HG03378 (cell line): ENCODE data around the gene FAM47E.
"Not testable (repeated sequence)": the region's sequence is repeated elsewhere in the genome, so short reads cannot be mapped to it uniquely, and the experiment has no call there.

ENCODE experiments used
- ATAC-seq: cut with Tn5 transposase; IDR thresholded peaks from one replicate; pipeline ENCODE4 v1.9.1; 2021; ENCODE audit warnings: mild to moderate bottlenecking, moderate library complexity; ENCODE audit not compliant: unreplicated experiment

Gene FAM47E

DNA sequence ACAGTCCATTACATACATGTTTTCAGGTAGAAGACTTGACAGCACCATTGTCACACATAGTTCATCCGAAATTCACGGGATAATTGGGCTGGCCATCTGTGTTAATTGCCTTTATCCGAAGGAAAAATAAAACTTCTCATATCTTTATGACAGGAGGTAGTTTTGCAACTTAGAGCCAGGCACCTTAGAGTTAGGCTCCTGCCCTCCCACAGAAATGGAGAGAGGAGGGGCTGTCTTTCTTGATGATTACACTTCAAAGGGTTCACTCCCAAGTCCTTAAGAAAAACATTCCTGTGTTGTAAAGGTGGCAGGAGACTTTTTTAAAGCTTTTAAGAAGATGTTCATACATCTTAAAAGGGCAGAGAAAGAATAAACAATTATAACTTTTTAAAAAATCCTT lies 27.4 kb upstream of the FAM47E start:
- ATAC-seq: no peak

DNA sequence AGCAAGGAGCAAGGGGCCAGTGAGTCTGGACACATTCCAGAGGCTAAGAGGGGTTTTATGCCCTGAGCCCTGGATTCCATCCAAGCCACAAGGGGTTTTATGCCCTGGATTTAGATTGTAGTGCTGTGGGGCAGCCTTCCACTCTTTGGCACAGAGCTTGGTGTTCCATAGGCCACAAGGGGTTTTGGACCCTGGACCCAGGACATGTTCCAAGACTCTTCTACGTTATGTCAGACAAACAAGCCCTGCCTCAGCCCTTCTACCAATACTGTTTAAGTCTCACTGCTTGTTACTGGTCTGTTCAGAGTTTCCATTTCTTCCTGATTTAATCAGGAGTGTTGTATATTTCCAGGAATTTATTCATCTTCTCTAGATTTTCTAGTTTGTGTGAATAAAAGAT lies 25.1 kb upstream of the FAM47E start:
- ATAC-seq: no peak

DNA sequence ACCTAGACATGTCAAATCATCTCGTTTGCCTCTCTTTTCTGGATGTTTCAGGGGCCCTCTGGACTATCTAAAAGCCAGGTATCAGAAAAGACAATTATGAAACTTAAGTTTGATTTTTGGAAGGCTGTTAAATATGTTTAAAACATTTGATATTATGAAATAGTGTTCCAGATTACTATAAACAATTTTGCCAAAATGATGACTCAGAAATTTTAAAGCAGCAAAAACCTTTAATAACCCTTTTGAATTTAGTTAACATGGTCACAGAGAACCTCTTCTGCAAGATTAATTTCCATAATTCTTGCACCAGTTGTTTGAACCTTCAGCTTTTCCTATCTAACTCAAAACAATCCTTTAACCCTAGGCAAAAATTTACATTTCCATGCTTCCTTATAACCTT lies 18.8 kb upstream of the FAM47E start:
- no peak for ATAC-seq

DNA sequence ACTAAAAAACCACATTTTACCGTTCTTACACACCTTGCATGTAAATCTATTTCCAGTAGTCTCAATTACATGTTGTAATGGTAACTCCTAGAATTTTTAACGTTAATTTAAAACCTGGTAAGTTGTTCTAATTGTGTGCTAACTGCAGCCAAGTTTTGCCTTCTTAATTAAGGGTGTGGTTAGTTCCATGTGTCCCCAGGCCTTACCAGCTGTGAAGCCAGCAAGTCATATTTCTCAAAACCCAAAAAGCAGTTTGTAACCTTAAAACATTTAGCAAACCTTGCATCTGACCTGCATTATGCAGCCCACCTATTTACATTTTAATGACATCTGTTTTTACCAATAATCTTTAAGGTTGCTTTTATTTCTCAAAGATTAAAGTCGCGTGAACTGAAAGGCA lies 18.4 kb upstream of the FAM47E start:
- ATAC-seq: no peak

DNA sequence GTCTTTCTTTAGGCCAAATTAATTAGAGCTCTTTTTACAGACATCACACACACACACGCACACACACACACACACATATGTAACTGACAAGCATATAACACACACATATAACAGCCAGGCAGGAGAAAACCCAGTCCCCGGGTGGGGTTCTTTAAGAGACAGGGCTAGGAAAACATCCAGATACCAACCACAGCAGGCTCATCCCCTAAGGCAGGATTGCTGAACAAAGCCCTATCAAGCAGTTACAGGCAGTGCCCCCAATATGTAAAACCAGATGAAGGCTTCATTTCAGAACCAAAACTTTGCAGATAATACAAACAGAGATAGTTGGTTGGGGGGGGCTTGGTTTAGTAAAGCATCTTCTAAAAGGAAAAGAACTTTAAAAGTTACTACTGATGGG lies 18.0 kb upstream of the FAM47E start:
- ATAC-seq: no peak

DNA sequence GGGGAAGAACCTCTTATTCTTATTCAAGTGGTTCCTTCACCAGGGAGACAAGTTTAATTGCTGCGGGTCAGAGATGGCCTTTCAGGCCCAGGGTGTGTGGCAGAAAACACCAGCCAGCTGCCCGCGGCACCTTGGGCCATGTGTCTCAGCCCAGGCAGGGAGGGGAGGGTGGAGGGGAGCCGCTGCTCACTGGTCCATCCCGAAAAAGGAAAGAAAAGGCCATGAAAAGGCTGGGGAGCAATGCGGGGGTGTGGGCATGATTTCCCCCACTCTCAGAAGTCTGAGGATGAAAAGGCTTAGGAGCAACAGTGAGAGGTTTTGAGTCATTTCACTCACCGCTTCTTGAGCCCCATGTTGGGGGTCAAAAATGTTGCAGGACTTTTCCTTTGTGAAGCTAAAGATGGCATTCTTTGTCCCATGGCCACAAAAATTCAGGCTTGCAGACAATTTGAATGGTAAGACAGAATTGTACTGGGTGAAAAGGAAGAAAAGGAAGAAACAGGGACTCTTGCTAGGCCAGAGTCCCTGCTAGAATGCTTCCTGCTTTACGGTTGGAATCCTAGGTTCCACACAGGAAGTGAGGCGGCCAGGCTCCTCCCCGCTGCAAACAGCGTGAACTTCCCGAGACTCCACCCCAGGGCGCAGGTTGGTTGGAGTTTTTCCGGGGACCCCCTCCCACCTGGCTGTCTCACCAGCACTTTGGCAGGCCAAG lies 17.4 kb upstream of the FAM47E start:
- no peak for ATAC-seq

DNA sequence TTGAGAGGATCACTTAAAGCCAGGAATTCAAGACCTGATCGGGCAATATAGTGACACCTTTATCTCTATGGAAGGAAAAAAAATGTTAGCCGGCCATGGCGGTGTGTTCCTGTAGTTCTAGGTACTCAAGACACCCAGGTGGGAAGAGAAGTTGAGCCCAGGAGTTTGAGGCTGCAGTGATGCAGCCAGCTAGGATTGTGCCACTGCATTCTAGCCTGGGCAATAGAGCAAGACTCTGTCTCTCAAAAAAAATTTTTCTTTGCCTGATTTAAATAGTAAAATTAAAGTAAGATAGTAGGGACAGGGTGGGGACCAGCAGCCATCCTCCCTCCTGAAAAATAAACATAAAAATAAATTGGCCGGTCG lies 16.9 kb upstream of the FAM47E start:
- no peak for ATAC-seq

DNA sequence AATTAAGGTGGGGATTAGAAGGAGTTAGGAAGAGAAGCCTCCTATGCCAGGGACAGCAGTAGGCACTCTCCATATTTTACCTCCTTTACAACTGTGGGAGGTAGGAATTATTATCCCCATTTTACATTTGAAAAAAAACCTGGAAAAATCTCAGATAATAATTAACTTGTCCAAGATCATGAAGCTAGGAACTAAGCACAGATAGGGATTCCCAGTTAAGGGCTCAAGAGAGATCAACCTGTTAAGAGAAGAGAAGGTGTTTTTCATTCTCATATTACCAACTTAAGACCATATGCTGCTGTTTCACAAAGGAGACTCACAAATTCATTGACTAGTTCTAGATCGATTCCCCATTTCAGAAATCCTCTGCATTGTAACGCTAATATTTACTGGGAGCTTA lies 16.1 kb upstream of the FAM47E start:
- ATAC-seq: no peak

DNA sequence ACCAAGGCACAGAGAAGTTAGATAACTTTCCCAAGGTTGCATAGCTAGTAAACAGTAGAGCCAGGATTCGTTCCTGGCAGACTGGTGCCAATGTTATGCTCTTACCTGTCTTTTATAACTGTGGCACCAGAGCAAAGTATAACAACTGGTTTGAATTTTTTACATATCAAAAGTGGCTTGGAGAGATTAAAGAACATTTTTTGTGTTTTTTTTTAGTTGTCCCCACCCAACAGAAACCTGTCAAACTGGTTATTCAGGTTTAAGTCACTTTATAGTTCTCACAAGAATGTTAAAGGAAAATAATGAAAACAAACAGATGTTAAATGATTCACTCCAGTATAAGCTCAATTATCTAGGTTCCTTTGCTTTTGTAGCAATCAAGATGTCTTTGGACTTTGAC lies 15.6 kb upstream of the FAM47E start:
- ATAC-seq: no peak

DNA sequence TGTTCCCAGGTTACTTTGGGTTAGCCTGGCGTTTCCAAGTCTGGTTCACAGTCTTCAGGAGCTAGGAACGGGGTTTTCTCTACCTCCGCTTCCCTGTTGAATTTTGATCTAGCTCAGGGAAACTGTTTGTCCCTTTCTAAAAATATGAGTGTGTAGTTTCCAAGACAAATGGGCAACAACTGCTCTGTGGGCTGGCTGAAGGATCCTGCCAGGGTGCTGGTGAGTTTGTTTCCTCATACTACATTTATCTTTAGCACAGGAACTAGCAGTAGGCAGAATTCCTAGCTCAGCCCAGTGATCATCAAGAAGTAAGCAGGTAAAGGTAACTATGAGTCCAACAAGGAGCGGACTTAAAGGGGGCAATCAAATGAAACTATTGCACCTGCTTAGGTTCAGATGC lies 13.3 kb upstream of the FAM47E start:
- no peak for ATAC-seq

DNA sequence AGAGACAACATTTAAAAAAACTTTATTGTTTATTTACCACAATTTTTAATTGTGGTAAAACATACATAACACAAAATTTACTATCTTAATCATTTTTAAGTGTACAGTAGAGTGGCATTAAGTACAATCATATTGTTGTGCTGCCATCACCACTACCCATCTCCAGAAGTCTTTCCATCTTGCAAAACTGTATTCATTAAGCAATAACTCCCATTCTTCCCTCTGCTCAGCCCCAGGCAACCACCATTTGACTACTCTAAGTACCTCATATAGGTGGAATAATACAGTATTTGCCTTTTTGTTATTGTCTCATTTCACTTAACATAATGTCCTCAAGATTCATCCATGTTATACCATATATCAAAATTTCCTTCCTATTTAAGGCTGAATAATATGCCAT lies 12.8 kb upstream of the FAM47E start:
- no peak for ATAC-seq

DNA sequence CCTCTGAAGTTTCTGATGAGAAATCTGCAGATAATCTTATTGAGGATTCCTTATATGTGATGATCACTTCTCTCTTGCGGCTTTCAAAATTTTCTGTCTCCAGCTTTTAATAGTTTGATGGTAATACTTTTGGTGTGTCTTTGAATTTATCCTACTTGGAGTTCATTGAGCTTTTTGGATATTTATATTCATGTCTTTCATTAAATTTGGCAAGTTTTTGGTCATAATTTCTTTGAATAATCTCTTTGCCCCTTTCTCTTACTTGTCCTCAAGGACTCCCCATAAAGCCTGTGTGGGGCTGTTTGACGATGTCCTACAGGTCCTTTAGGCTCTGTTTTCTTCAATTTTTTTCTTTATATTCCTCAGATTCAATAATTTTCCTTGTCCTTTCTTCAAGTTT lies 11.3 kb upstream of the FAM47E start:
- no peak for ATAC-seq

DNA sequence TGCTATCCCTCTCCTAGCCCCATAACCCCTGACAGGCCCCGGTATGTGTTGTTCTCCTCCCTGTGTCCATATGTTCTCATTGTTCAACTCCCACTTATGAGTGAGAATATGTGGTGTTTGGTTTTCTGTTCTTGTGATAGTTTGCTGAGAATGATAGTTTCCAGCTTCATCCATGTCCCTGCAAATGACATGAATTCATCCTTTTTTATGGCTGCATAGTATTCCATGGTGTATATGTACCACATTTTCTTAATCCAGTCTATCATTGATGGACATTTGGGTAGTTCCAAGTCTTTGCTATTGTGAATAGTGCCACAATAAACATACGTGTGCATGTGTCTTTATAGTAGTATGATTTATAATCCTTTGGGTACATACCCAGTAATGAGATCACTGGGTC lies 7.6 kb upstream of the FAM47E start:
- not testable (repeated sequence) for ATAC-seq

DNA sequence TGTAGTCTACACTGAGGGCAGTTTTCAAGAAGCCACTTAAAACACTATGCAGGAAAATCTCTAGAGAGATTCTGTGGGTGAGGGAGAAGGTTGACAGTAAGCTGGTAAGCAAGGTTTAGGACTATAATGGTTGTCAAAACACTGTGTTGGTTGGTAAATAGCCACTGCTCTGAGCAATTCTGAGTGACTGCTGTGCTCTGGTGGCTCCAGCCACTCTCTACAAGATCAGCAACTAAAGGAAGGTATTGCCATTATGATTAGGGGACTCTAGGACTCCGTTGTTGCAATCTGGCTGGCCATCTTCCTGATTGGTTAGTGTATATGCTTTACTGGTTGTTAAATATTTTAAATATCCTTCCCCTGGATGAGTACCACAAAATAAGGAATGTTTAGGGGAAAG lies 5.5 kb upstream of the FAM47E start:
- ATAC-seq: no peak

DNA sequence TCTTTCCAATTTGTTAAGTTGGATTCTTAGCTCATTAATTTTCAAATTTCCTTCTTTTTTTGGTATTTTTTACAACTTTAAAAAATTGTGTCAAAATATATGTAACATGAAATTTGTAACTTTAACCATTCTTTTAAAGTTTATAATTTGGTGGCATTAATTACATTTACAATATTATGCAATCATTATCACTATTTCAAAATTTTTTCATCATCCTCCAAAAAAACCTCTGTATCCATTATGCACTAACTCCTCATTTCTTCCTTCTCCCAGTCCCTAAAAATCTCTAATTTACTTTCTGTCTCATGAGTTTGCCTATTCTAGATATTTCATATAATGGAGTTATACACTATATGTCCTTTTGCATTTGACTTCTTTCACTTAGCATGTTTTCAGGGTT lies 4.7 kb upstream of the FAM47E start:
- ATAC-seq: no peak

DNA sequence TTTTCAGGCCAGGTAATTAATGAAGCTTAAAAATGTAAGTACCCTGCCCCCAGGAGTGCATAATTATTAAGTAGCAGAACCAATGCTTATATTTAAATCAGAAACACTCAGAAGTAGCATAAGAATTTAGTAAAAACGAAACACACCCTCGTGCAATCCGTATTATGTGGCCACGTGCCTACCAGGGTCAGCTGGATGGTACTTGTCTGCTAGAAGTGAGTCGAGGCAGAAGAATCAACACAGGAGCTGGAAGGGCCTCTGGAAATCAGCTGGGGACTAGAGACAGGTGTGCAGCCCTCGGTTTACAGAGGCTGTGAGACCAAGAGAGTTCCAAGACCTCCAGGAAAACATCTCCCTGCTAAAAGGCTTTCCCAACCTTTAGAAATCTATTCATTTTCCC lies 559 bp upstream of the FAM47E start:
- ATAC-seq: no peak

DNA sequence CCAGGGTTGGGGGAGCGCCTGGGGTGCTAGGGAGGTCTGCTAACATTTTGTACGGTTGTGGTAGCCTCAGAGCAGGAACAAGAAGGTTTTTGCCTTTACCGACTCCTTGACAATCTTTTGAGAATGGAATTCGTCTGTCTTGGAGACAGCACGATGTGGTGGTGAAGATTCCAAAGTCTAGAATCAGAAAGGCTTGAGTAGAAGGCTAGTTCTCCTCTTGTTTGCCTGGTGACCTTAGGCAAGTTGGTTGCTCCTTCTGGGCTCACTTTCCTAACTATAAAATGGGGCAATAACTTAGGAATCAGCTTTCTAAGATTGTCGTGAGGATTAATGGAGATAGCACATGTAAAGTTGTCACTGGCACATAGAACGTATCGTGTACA lies 741 bp downstream of the FAM47E start:
- ATAC-seq: no peak

DNA sequence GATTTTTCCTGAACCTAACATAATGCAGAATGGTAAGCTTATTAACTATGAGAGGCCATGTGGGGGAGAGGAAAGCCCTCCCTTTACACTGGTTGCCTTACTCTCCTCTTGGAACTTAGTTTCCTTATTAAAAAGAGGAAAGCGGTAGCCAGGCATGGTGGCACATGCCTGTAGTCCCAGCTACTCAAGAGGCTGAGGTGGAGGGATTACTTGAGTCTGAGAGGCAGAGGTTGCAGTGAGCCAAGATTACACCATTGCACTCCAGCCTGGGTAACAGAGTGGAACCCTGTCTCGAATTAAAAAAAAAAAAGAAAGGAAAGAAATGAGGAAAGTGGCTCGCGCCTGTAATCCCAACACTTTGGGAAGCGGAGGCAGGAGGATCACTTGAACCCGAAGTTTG lies 2.0 kb downstream of the FAM47E start:
- no peak for ATAC-seq

DNA sequence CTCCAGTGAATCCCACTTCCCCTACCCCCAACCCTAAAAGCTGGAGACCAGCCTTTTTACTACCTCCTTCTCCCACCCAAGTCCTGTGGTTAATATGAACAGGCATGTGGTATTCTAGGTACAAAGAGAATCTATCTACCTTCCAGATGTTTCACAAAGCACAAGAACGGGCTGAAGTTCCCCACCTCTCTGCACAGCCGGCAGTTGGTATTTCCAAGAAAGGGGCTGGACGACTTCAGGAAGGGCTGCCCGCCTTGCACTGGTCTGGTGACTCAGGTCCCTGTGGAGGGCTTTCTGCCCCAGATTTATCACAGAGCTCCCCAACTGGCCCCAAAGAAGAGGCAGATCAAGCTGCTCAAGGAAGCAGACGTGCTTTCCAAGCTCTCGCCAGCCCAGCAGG lies 4.5 kb downstream of the FAM47E start:
- no peak for ATAC-seq

DNA sequence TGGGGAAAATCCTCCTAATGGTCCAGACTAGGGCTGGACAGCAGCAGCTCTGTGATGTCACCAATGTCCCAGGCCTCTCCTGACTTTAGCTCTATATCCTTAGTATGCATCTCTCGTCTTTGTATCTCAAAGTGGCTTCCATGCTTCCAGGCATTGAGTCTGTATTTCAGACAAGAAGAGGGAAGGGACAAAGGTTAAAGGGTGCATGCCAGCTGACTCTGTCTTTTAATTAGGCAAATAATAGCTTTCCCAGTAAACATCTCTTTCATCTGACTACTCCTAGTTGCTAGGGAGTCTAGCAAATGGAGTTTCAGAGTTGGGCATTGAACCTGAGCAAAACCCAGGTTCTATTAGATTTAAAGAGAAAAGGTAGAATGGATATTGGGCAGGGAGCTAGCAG lies 5.4 kb downstream of the FAM47E start:
- no peak for ATAC-seq

DNA sequence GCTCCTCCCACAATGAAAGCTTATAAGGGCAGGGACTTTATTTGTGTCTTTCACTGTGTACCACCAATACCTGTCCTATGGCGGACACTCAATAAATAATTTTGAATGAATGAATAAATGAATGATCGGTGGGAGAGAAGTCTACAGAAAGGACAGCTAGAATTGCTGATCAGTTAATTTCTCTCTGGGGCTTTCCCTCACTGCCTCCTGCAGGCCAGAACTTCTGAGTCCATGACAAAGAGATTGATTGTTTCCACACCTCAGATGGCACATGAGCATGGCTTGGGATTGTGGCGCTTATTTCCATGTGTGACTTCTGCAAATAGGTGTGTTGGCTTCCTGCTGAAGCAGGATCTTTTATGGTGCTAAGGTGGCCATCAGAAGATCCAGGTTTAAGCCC lies 6.3 kb downstream of the FAM47E start:
- no peak for ATAC-seq

DNA sequence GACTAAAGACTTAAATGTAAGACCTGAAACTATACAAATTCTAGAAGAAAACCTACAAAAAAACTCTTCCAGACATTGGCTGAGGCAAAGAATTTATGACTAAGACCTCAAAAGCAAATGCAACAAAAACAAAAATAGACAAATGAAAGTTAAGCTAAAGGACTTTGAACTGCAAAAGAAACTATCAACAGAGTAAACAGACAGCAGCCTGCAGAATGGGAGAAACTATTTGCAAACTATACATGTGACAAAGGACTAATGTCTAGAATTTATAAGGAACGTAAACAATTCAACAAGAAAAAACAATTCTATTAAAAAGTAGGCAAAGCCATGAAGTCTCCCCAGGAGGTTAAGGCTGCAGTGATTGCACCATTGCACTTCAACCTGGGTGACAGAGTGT lies 9.1 kb downstream of the FAM47E start:
- no peak for ATAC-seq

DNA sequence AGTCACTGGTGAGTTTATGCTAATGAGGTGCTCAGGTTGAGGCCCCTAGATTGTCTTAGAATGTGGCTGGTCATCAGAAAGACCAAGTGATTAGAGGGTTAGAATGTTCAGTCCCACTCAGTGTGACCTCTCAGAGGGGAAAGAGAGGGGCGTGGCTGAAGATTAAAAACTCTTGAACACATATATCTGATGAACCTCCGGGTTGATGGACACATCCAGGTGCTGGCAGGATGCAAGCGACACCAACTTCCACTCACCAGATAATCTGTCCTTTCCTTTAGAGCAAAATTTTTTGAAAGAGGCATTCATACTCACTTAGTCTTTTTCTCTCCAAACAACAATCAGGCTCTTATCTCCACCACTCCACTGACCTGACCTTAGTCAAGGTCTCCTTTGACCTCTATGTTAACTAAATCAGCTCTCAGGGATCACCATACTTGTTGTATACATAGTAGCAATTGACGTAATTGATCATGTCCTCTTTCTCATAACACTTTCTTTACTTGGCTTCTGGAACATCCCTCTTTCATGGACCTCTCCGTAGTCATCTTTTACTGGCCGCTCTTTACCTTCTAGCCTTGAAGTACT lies 14.2 kb downstream of the FAM47E start:
- no peak for ATAC-seq
